T-cell (primary cell): ENCODE results near the gene TBC1D24. TPM values are rescaled to one million over a fixed set of nuclear protein-coding genes. Genes with fewer than 3 reads are reported as not detected.

ENCODE experiments used
- ATAC-seq, 4 experiments: fragments of 200-7000 bp in 3 of 4; fragments of 150-1000 bp in 1 of 4; cut with Tn5 transposase; replicated peaks in 1 of 4; 1 replicate in 3 of 4; 2 replicates in 1 of 4; pipeline ENCODE4 v1.10.0; 2021; ENCODE audit warnings: moderate library complexity in 3 of 4, mild to moderate bottlenecking in 2 of 4, moderate number of reproducible peaks in 1 of 4
- CTCF ChIA-PET, 2 donors: fragments of 300-600 bp; sonication (Branson Sonifier 250); formaldehyde crosslinking; loops; one replicate each; lab custom pipeline; 2022; ENCODE audit warnings: antibody characterized with exemption in 2 of 2; lab: Charles Lee
- POLR2A ChIA-PET, 2 donors: fragments of 300-600 bp; sonication (Branson Sonifier 250); formaldehyde crosslinking; loops; one replicate each; lab custom pipeline; 2022; ENCODE audit warnings: antibody characterized with exemption in 2 of 2; lab: Charles Lee
- DNase-seq, 35 experiments: peaks; one replicate each; pipeline versions ENCODE4 v3.0.0 to v3.0.0-alpha.2; 2013 to 2023
- H3K27ac ChIP-seq: one replicate; pipeline ENCODE4 v1.5.1; 2013; ENCODE audit warnings: low read length
- H3K27me3 ChIP-seq, 2 experiments: replicated peaks in 1 of 2; 1 replicate in 1 of 2; 2 replicates in 1 of 2; pipeline versions ENCODE4 v1.6.1 to v1.7.0; 2013; ENCODE audit warnings: low read length in 1 of 2, mixed read lengths in 1 of 2; ENCODE audit not compliant: control insufficient read depth in 2 of 2, insufficient read depth in 2 of 2; ENCODE audit errors: extremely low read depth in 1 of 2
- H3K36me3 ChIP-seq, 2 donors: 1 replicate in 1 of 2; 2 replicates in 1 of 2; pipeline versions ENCODE4 v1.6.1 to v1.7.0; 2013; ENCODE audit warnings: low read length in 1 of 2; ENCODE audit not compliant: control insufficient read depth in 2 of 2, insufficient read depth in 1 of 2; ENCODE audit errors: extremely low read depth in 1 of 2
- H3K4me1 ChIP-seq, 2 experiments: 1 replicate in 1 of 2; 2 replicates in 1 of 2; pipeline versions ENCODE4 v1.6.1 to v1.7.0; 2013; ENCODE audit warnings: low read length in 2 of 2, mixed read lengths in 1 of 2; ENCODE audit not compliant: insufficient read depth in 2 of 2, control insufficient read depth in 1 of 2; ENCODE audit errors: extremely low read depth in 1 of 2
- H3K4me3 ChIP-seq, 2 donors: 1 replicate in 1 of 2; 2 replicates in 1 of 2; pipeline versions ENCODE4 v1.5.1 to v1.7.0; 2013; ENCODE audit warnings: mild to moderate bottlenecking in 2 of 2, low read length in 1 of 2, moderate library complexity in 1 of 2; ENCODE audit not compliant: control insufficient read depth in 1 of 2; ENCODE audit errors: extremely low read depth in 1 of 2
- H3K9me3 ChIP-seq: 2 replicates; pipeline ENCODE4 v1.7.0; 2013
- H3K27ac Mint-ChIP-seq, 2 donors: one replicate each; pipeline ENCODE4 v1.8.0; 2020 to 2021; ENCODE audit warnings: mild to moderate bottlenecking in 2 of 2, mixed read lengths in 2 of 2
- H3K27me3 Mint-ChIP-seq, 2 donors: one replicate each; pipeline ENCODE4 v1.8.0; 2021 to 2022; ENCODE audit warnings: mixed read lengths in 2 of 2
- H3K36me3 Mint-ChIP-seq: one replicate; pipeline ENCODE4 v1.8.0; 2021; ENCODE audit warnings: mixed read lengths
- H3K4me1 Mint-ChIP-seq, 3 donors: one replicate each; pipeline ENCODE4 v1.8.0; 2020 to 2022; ENCODE audit warnings: mixed read lengths in 3 of 3, mild to moderate bottlenecking in 1 of 3
- H3K4me3 Mint-ChIP-seq, 3 donors: one replicate each; pipeline ENCODE4 v1.8.0; 2020 to 2022; ENCODE audit warnings: mild to moderate bottlenecking in 3 of 3, mixed read lengths in 3 of 3, moderate library complexity in 3 of 3
- H3K9me3 Mint-ChIP-seq, 3 donors: one replicate each; pipeline ENCODE4 v1.8.0; 2020 to 2022; ENCODE audit warnings: mixed read lengths in 3 of 3
- WGBS: methylation state at CpG from one replicate; pipeline ENCODE4 v1.1.5; 2013; ENCODE audit warnings: missing lambda C conversion rate; ENCODE audit not compliant: insufficient coverage; 5-methylcytosine and 5-hydroxymethylcytosine counted together
- total RNA-seq, 35 experiments: library from RNA in 6 of 35; stranded (reverse) in 6 of 35; fragments of 120-200 nt in 1 of 35; gene quantifications; one replicate each; pipeline versions ENCODE4 v1.2.1 to v1.2.4 and lab custom pipeline; 2013 to 2026

The TBC1D24 gene
- total RNA-seq, 5 donors from 2014 or later (not counting 1 experiment from before 2014, with no cell fraction given) = 8.3 to 22.2 (median 10.7) TPM

DNA sequence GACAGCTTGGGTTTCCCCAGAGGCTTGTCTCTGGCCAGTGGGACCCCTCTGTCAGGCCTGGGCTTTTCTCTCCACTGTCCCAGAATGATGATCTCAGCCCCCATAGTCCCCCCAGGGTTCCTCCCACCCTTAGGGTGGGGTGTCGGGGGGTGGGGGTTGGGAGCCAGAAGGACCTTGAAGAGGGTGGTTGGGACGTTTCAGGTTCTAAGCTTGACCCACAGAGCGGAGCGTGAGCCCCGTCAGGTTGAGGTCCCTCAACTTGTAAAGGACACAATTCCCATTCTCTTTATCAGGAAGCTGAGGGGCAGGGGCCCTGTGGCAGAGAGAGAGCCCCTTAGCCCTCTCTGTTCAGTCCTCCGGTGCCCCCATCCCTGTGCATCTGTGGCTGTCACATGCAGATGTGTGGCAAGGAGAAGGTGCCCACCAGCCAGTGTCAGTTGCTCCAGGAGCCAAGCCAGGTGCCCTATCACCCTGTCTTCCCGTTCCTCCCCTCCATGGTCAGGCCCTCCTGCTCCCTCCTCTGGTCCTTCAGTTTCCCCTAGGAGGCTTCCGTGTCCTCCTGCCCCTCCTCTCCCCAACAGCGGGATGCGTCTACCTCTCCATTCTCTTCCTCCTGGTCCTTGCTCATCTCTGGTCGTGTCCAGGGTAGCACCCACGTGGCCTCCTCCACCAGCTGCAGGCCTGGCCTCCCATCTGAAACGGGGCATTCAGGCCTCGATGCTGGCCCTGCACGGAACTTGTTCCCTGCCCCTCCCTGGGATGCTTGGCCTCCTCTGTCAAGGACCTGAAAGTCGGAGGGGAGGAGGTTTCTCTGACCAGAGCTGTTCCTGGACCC is 5.3 kb upstream of the TBC1D24 start:
- DNase-seq = no peak
- peaks cover 3 to 65% of the 10 kb centered on the region in 2 experiments for H3K27me3 ChIP-seq

DNA sequence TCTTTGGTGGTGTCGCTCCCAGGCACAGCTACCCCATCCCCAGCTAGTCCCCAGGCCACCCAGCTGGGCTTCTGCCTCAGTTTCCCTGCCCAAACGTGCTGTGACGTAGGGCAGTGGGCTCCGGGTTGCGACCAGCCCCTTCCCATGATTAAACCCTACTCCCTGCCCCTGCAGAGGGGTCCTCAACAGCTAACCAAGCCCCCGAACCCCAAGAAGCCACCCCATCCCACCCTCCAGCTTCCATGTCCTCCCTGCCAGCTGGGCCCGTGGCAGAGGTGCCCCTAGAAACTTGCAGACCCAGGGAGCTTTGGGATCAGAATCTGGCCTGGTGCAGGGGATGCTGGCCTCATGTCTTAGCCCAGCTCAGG is 4.7 kb upstream of the TBC1D24 start:
- Mint-ChIP-seq H3K36me3 (no peaks in the 10 kb centered on the region), H3K27ac (peak overlapping the region in 1 of 2 donors; percentile 5), H3K4me3 (peak overlapping the region in 1 of 3 donors; percentile 38), H3K4me1 (peaks cover 10 to 22% (median 11%) of the 10 kb centered on the region in 3 donors), H3K9me3 (no peaks in the 10 kb centered on the region), H3K27me3 (peaks cover 14 to 36% of the 10 kb centered on the region in 2 donors)
- ChIA-PET POLR2A (no interaction called here), CTCF (interaction anchor here in 1 of 2 donors (0.6 kb wide), 1 partner anchor 8 kb away, joined by 3 read pairs; no protein-coding TSS in a partner anchor)
- H3K4me1 ChIP-seq = peaks cover 2 to 46% of the 10 kb centered on the region in 2 experiments
- ATAC-seq = no peak
- H3K9me3 ChIP-seq = no peaks in the 10 kb centered on the region
- no peak for DNase-seq
- peaks cover 3 to 65% of the 10 kb centered on the region in 2 experiments for H3K27me3 ChIP-seq
- H3K36me3 ChIP-seq = no peaks in the 10 kb centered on the region
- 90% methylated on average over 4 of the region's 7 CpGs for WGBS
- H3K27ac ChIP-seq = no peak overlapping the region
- no peak overlapping the region for H3K4me3 ChIP-seq

More for the DNA sequence above, 5.3 kb upstream of the TBC1D24 start:
- peaks cover 2 to 46% of the 10 kb centered on the region in 2 experiments for H3K4me1 ChIP-seq
- H3K36me3 ChIP-seq = no peaks in the 10 kb centered on the region
- Mint-ChIP-seq H3K4me3 (peak overlapping the region in 1 of 3 donors; percentile 8), H3K9me3 (no peaks in the 10 kb centered on the region), H3K4me1 (peaks cover 10 to 22% (median 11%) of the 10 kb centered on the region in 3 donors), H3K36me3 (no peaks in the 10 kb centered on the region), H3K27ac (no peak overlapping the region), H3K27me3 (peaks cover 14 to 36% of the 10 kb centered on the region in 2 donors)
- ChIA-PET CTCF (interaction anchor here in 1 of 2 donors (0.5 kb wide), 1 partner anchor 41 kb away, joined by 5 read pairs; no protein-coding TSS in a partner anchor), POLR2A (no interaction called here)
- H3K9me3 ChIP-seq = no peaks in the 10 kb centered on the region
- H3K27ac ChIP-seq = no peak overlapping the region
- ATAC-seq = no peak
- 67% methylated on average over 14 of the region's 16 CpGs for WGBS
- H3K4me3 ChIP-seq = no peak overlapping the region

DNA sequence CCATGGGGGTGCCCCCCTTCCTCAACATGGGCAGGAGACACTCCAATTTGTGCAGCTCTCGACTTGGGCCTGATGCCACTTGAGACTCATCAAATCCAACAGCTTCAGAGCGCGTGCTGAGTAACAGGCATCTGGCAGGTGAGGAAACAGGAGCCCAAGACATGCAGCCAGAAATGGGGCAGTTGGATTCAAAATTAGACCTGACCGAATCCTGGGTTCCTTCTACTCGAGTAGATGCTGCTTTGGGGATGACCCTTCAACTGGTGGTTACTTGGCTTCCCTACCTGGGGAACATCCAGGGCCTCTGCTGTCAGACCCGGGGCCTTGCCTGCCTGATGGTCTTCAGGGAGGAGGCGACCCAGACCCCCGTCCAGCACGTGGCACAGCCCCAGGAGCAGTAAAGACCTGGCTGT is 4.3 kb upstream of the TBC1D24 start:
- ATAC-seq = no peak

DNA sequence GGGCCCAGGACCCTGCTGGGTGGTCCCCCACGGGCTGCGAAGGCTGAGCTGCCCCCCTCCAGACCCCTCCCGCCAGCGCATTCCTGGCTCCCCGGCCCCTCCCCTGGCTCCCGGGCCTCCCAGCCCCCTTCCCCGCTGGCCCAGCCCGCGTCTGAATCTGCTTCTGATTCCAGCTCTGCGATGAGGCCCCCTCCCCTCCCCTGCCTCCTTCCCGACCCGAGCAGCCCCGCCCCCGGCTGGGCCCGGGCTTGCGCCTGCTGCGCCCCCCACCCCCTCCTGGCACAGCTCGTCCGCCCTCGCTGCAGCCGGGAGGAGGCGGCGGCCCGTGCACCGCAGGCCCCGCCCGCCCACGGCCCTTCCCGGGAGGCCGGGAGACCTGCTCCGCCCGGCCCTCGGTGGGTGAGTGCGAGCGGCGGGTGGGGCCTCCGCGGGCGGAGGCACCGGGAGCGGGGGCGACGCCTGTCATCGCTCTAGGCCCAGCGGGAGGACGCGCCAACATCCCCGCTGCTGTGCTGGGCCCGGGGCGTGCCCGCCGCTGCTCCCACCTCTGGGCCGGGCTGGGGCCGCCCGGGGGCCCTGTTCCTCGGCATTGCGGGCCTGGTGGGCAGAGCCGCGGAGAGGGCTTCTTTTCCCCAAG is 3.8 kb upstream of the TBC1D24 start, which contains the start of gene NTN3:
Gene NTN3, plus strand, starts transcription at position 282 of the 637 bp plus-strand sequence. CDS start 405 bp downstream, outside the sequence.
- DNase-seq (peak in 1 of 35 experiments; percentile 23), ATAC-seq (no peak)
- H3K27me3 ChIP-seq = peaks cover 3 to 63% of the 10 kb centered on the region in 2 experiments
- H3K9me3 Mint-ChIP-seq = no peaks in the 10 kb centered on the region
- H3K4me3 Mint-ChIP-seq = peak within 1 kb of the TSS in 1 of 3 donors; percentile 50
- no peaks in the 10 kb centered on the region for H3K9me3 ChIP-seq
- ChIA-PET CTCF (no interaction called here), POLR2A (no interaction called here)
- peaks cover 14 to 36% of the 10 kb centered on the region in 2 donors for H3K27me3 Mint-ChIP-seq
- H3K36me3 ChIP-seq = no peaks in the 10 kb centered on the region
- H3K4me3 ChIP-seq = peak within 1 kb of the TSS in 1 of 2 donors; percentile 5
- H3K36me3 Mint-ChIP-seq = no peaks in the 10 kb centered on the region
- H3K4me1 ChIP-seq = peaks cover 2 to 53% of the 10 kb centered on the region in 2 experiments
- WGBS = under 1% methylated on average over 52 of the region's 59 CpGs
- peaks cover 12 to 26% (median 13%) of the 10 kb centered on the region in 3 donors for H3K4me1 Mint-ChIP-seq
- peak within 1 kb of the TSS in 1 of 2 donors; percentile 5 for H3K27ac Mint-ChIP-seq
- H3K27ac ChIP-seq = no peak within 1 kb of the TSS

More for the DNA sequence above, 4.3 kb upstream of the TBC1D24 start:
- ChIA-PET POLR2A (no interaction called here), CTCF (interaction anchor here in 1 of 2 donors (0.6 kb wide), 1 partner anchor 8 kb away, joined by 3 read pairs; no protein-coding TSS in a partner anchor)
- Mint-ChIP-seq H3K36me3 (no peaks in the 10 kb centered on the region), H3K27me3 (peaks cover 14 to 36% of the 10 kb centered on the region in 2 donors), H3K4me3 (peak overlapping the region in 1 of 3 donors; percentile 38), H3K4me1 (peaks cover 10 to 22% (median 11%) of the 10 kb centered on the region in 3 donors), H3K9me3 (no peaks in the 10 kb centered on the region), H3K27ac (peak overlapping the region in 1 of 2 donors; percentile 5)
- no peak for DNase-seq
- H3K9me3 ChIP-seq = no peaks in the 10 kb centered on the region
- no peaks in the 10 kb centered on the region for H3K36me3 ChIP-seq
- H3K27me3 ChIP-seq = peaks cover 3 to 66% of the 10 kb centered on the region in 2 experiments
- no peak overlapping the region for H3K27ac ChIP-seq
- peaks cover 2 to 48% of the 10 kb centered on the region in 2 experiments for H3K4me1 ChIP-seq
- WGBS = 54% methylated on average over 8 of the region's 9 CpGs
- no peak overlapping the region for H3K4me3 ChIP-seq

DNA sequence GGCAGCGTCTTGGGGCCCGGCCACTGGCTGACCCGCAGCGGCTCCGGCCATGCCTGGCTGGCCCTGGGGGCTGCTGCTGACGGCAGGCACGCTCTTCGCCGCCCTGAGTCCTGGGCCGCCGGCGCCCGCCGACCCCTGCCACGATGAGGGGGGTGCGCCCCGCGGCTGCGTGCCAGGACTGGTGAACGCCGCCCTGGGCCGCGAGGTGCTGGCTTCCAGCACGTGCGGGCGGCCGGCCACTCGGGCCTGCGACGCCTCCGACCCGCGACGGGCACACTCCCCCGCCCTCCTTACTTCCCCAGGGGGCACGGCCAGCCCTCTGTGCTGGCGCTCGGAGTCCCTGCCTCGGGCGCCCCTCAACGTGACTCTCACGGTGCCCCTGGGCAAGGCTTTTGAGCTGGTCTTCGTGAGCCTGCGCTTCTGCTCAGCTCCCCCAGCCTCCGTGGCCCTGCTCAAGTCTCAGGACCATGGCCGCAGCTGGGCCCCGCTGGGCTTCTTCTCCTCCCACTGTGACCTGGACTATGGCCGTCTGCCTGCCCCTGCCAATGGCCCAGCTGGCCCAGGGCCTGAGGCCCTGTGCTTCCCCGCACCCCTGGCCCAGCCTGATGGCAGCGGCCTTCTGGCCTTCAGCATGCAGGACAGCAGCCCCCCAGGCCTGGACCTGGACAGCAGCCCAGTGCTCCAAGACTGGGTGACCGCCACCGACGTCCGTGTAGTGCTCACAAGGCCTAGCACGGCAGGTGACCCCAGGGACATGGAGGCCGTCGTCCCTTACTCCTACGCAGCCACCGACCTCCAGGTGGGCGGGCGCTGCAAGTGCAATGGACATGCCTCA is 3.1 kb upstream of the TBC1D24 start:
- DNase-seq (no peak), ATAC-seq (no peak)
- no peaks in the 10 kb centered on the region for H3K36me3 Mint-ChIP-seq
- no peaks in the 10 kb centered on the region for H3K9me3 Mint-ChIP-seq
- CTCF ChIA-PET = no interaction called here
- peaks cover 14 to 36% of the 10 kb centered on the region in 2 donors for H3K27me3 Mint-ChIP-seq
- H3K27ac Mint-ChIP-seq = no peak overlapping the region
- peaks cover 17 to 32% (median 21%) of the 10 kb centered on the region in 3 donors for H3K4me1 Mint-ChIP-seq
- Histone ChIP-seq H3K36me3 (no peaks in the 10 kb centered on the region), H3K9me3 (no peaks in the 10 kb centered on the region), H3K4me1 (peaks cover 2 to 58% of the 10 kb centered on the region in 2 experiments), H3K27me3 (peaks cover 3 to 58% of the 10 kb centered on the region in 2 experiments), H3K27ac (no peak overlapping the region), H3K4me3 (peak overlapping the region in 1 of 2 donors; percentile 5)
- 37% methylated on average over 61 of the region's 61 CpGs for WGBS
- POLR2A ChIA-PET = no interaction called here
- peak overlapping the region in 1 of 3 donors; percentile 50 for H3K4me3 Mint-ChIP-seq
